ENCODE data around the gene DOCK9. TPM values are rescaled to one million over a fixed set of nuclear protein-coding genes. Genes with fewer than 3 reads are reported as not detected.

The DOCK9 gene
- total RNA-seq, 4 donors from 2014 or later = 121 to 240 (median 200) TPM

- TF ChIP-seq CTCF (IDR thresholded peaks at IDR 0.05) = no peak
- Histone ChIP-seq H3K4me1 (no peaks in the 10 kb centered on the region), H3K9me3 (no peaks in the 10 kb centered on the region), H3K27me3 (peaks cover 8% of the 10 kb centered on the region), H3K4me3 (no peak overlapping the region), H3K27ac (no peak overlapping the region), H3K36me3 (no peaks in the 10 kb centered on the region)
- no peak for DNase-seq (ENCODE audit: low spot score in 2 of 2)
- WGBS = 48% methylated on average over 7 of the region's 7 CpGs
Observed at GRCh38 chr13:98769736-98770135, 208.1 kb downstream of the DOCK9 start.

GRCh38 chr13:98768522-98768921 lies 209.3 kb downstream of the DOCK9 start:
- Histone ChIP-seq H3K9me3 (no peaks in the 10 kb centered on the region), H3K36me3 (no peaks in the 10 kb centered on the region), H3K27ac (no peak overlapping the region), H3K4me1 (no peaks in the 10 kb centered on the region), H3K27me3 (peaks cover 8% of the 10 kb centered on the region), H3K4me3 (no peak overlapping the region)
- TF ChIP-seq EP300 (IDR thresholded peaks at IDR 0.05) (no peak), CTCF (IDR thresholded peaks at IDR 0.05) (no peak), POLR2AphosphoS5 (IDR thresholded peaks at IDR 0.05) (no peak), POLR2A (IDR thresholded peaks at IDR 0.05) (no peak)
- no peak for DNase-seq (ENCODE audit: low spot score in 2 of 2)
- WGBS = 81% methylated on average over 4 of the region's 4 CpGs

GRCh38 chr13:98766697-98767096 lies 211.2 kb downstream of the DOCK9 start:
- WGBS = 69% methylated on average over 11 of the region's 11 CpGs
- Histone ChIP-seq H3K9me3 (no peaks in the 10 kb centered on the region), H3K36me3 (no peaks in the 10 kb centered on the region), H3K27me3 (peaks cover 8% of the 10 kb centered on the region), H3K27ac (no peak overlapping the region), H3K4me3 (no peak overlapping the region), H3K4me1 (peaks cover 3% of the 10 kb centered on the region)
- no peak for DNase-seq (ENCODE audit: low spot score in 2 of 2)
- TF ChIP-seq CTCF (IDR thresholded peaks at IDR 0.05) = no peak
- no peak for TF ChIP-seq EP300 (IDR thresholded peaks at IDR 0.05)
- TF ChIP-seq POLR2AphosphoS5 (IDR thresholded peaks at IDR 0.05) = no peak
- TF ChIP-seq POLR2A (IDR thresholded peaks at IDR 0.05) = no peak

GRCh38 chr13:98765996-98766519 lies 211.8 kb downstream of the DOCK9 start:
- WGBS = 89% methylated on average over 8 of the region's 8 CpGs
- DNase-seq (ENCODE audit: low spot score in 2 of 2) = no peak
- H3K4me1 ChIP-seq = peaks cover 9% of the 10 kb centered on the region

More at GRCh38 chr13:98765996-98766519, 211.8 kb downstream of the DOCK9 start:
- H3K9me3 ChIP-seq = no peaks in the 10 kb centered on the region
- no peaks in the 10 kb centered on the region for H3K36me3 ChIP-seq
- no peak for TF ChIP-seq EP300 (IDR thresholded peaks at IDR 0.05)
- no peak for TF ChIP-seq CTCF (IDR thresholded peaks at IDR 0.05)
- TF ChIP-seq POLR2AphosphoS5 (IDR thresholded peaks at IDR 0.05) = no peak
- TF ChIP-seq POLR2A (IDR thresholded peaks at IDR 0.05) = no peak
- peaks cover 8% of the 10 kb centered on the region for H3K27me3 ChIP-seq
- H3K4me3 ChIP-seq = no peak overlapping the region
- H3K27ac ChIP-seq = no peak overlapping the region

Data from suprapubic skin (tissue), 4 donors.